Panc1 (cell line): ENCODE results near the gene TSC22D4. TPM values are rescaled to one million over a fixed set of nuclear protein-coding genes. Genes with fewer than 3 reads are reported as not detected.

Experiments used
- ATAC-seq: fragments of 200-7000 bp; cut with Tn5 transposase; 2 replicates; pipeline ENCODE4 v1.9.1; 2020; ENCODE audit warnings: mild to moderate bottlenecking, moderate library complexity
- BruUV-seq: library from RNA; stranded (reverse); fragments of 400-500 nt; replicated peaks from 2 replicates; lab custom pipeline; 2021; lab: Mats Ljungman, UMichigan
- CTCF ChIA-PET: fragments of 300-600 bp; sonication (Branson Sonifier 250); formaldehyde crosslinking; loops from one replicate; lab custom pipeline; 2022; ENCODE audit warnings: antibody characterized with exemption; lab: Charles Lee
- POLR2A ChIA-PET: fragments of 300-600 bp; sonication (Branson Sonifier 250); formaldehyde crosslinking; loops from one replicate; lab custom pipeline; 2022; ENCODE audit warnings: antibody characterized with exemption; lab: Charles Lee
- DNase-seq: peaks from one replicate; pipeline ENCODE4 v3.0.0-alpha.2; 2010; ENCODE audit warnings: low read depth, low spot score
- H3K27ac ChIP-seq: 2 replicates; pipeline ENCODE4 v1.5.1; 2011; ENCODE audit warnings: mild to moderate bottlenecking, low read length, inconsistent platforms
- H3K27me3 ChIP-seq: fragments of 200-500 bp; sonication (Bioruptor generic); 2 replicates; pipeline ENCODE4 v1.6.0; 2014; ENCODE audit warnings: low read length, inconsistent platforms; ENCODE audit not compliant: control insufficient read depth, insufficient read depth
- H3K36me3 ChIP-seq: fragments of 200-500 bp; sonication (Bioruptor generic); 2 replicates; pipeline ENCODE4 v1.5.1; 2014; ENCODE audit warnings: inconsistent platforms, mild to moderate bottlenecking, low read length, moderate library complexity; ENCODE audit not compliant: control insufficient read depth, insufficient read depth
- H3K4me1 ChIP-seq: 2 replicates; pipeline ENCODE4 v1.5.1; 2011; ENCODE audit warnings: inconsistent platforms, mild to moderate bottlenecking, low read length, moderate library complexity; ENCODE audit not compliant: control insufficient read depth, insufficient read depth
- H3K4me3 ChIP-seq, 2 experiments: 2 replicates each; pipeline ENCODE4 v1.5.1; 2011 to 2012; ENCODE audit warnings: low read depth in 2 of 2, low read length in 2 of 2, mild to moderate bottlenecking in 2 of 2, inconsistent platforms in 1 of 2, moderate library complexity in 1 of 2
- H3K9me3 ChIP-seq: fragments of 200-500 bp; sonication (Bioruptor generic); 2 replicates; pipeline ENCODE4 v1.5.1; 2014; ENCODE audit warnings: low read depth, mild to moderate bottlenecking, inconsistent platforms, low read length, moderate library complexity; ENCODE audit not compliant: control insufficient read depth, insufficient read depth
- POLR2AphosphoS5 ChIP-seq: IDR thresholded peaks from 2 replicates; pipeline ENCODE4 v1.6.1; 2012; ENCODE audit warnings: mild to moderate bottlenecking, low read depth, low read length, moderate library complexity
- REST ChIP-seq, 2 experiments: IDR thresholded peaks; 2 replicates each; pipeline ENCODE4 v1.6.1; 2011 to 2012; ENCODE audit warnings: low read depth in 2 of 2, control low read depth in 1 of 2, low read length in 1 of 2, mild to moderate bottlenecking in 1 of 2, moderate library complexity in 1 of 2; ENCODE audit not compliant: insufficient read depth in 1 of 2
- SIN3A ChIP-seq: IDR thresholded peaks from 2 replicates; pipeline ENCODE4 v1.6.1; 2012; ENCODE audit warnings: low read depth, mild to moderate bottlenecking, low read length, moderate library complexity, borderline replicate concordance; ENCODE audit not compliant: insufficient read depth
- TCF7L2 ChIP-seq: IDR thresholded peaks from 2 replicates; pipeline ENCODE4 v1.6.1; 2011; ENCODE audit warnings: mild to moderate bottlenecking, low read depth, low read length, inconsistent platforms
- in situ Hi-C: cut with HindIII; loops from 2 replicates; pipeline ENCODE4 v1.10.0; 2016; ENCODE audit warnings: low sequenced_read_pairs, low pct_unique_long_range_greater_than_20kb
- intact Hi-C: fragments of 100-400 bp; cut with micrococcal nuclease; formaldehyde crosslinking; loops from one replicate; pipeline ENCODE4 v1.10.0; 2022; ENCODE audit not compliant: unreplicated experiment
- total RNA-seq: library from RNA; stranded (reverse); gene quantifications from one replicate; pipeline ENCODE4 v1.2.1, GENCODE V29; 2021; ENCODE audit not compliant: unreplicated experiment
- TF ChIP-seq, protein P1 (sequence below): fragments of 450-650 bp; IDR thresholded peaks from 2 replicates; pipeline ENCODE4 v1.5.1; 2017; ENCODE audit warnings: mild to moderate bottlenecking

TSC22D4 gene
- total RNA-seq, 1 experiment from 2014 or later, result 82.6 TPM

DNA sequence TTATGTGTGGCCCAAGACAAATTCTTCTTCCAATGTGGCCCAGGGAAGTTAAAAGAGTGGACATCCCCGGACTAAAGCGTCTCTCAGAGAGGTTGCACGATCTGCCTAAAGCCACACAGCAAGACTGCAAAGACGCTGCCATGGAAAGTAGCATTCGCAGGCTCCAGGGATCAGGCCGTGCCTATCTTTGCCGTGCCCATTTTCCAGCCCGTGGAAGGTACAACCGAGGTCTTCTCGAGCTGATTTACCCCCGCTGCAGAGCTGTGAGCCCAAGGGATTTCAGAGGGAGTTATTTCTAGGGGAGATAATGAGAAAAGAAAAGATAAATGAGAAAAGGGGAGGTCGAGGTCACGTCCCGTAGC, 3.7 kb upstream of the TSC22D4 start:
- Histone ChIP-seq H3K27ac (peak overlapping the region; percentile 79), H3K4me3 (peak overlapping the region; percentile 56 to 67), H3K27me3 (no peaks in the 10 kb centered on the region), H3K4me1 (peaks cover 29% of the 10 kb centered on the region), H3K9me3 (no peaks in the 10 kb centered on the region), H3K36me3 (no peaks in the 10 kb centered on the region)
- ChIA-PET POLR2A (no interaction called here), CTCF (interaction anchor here (0.8 kb wide), 2 partner anchors 82 to 104 kb away, joined by 3 to 6 read pairs; partner anchors contain the start of genes FBXO24 and LRCH4)
- no TSS peak for BruUV-seq
- intact Hi-C loops, result loop anchor here (1.0 kb wide), 1 partner anchor 77 kb away; no protein-coding TSS in a partner anchor
- DNase-seq (no peak), ATAC-seq (no peak)
- in situ Hi-C loops, result no loop called here
- TF ChIP-seq TCF7L2 (no peak), REST (IDR thresholded peaks at IDR 0.05; ENCODE audit: insufficient read depth in 1 of 2, low read depth in 2 of 2, low read length in 1 of 2) (no peak), POLR2AphosphoS5 (no peak), SIN3A (no peak)
- TF ChIP-seq, protein P1, sequence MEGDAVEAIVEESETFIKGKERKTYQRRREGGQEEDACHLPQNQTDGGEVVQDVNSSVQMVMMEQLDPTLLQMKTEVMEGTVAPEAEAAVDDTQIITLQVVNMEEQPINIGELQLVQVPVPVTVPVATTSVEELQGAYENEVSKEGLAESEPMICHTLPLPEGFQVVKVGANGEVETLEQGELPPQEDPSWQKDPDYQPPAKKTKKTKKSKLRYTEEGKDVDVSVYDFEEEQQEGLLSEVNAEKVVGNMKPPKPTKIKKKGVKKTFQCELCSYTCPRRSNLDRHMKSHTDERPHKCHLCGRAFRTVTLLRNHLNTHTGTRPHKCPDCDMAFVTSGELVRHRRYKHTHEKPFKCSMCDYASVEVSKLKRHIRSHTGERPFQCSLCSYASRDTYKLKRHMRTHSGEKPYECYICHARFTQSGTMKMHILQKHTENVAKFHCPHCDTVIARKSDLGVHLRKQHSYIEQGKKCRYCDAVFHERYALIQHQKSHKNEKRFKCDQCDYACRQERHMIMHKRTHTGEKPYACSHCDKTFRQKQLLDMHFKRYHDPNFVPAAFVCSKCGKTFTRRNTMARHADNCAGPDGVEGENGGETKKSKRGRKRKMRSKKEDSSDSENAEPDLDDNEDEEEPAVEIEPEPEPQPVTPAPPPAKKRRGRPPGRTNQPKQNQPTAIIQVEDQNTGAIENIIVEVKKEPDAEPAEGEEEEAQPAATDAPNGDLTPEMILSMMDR, result no peak

DNA sequence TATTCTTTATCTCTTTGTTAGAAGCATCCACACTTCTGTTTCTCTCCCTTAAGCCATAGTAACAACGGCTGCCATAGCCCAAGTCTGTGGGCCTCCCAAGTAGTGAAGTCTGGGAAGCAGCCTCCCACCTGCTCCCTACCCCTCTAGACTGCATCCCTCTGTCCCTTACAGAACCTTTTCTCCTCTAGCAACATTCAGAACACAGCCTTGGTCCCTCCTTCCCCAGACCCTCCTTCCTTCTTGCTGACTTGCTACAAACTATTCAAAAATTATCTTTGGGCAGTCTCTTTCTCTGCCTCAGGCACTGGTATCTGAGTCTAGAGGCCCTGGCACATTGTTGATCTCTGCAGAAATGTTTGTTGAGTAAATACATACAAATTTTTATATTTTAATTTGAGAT, 2.5 kb upstream of the TSC22D4 start:
- H3K36me3 ChIP-seq, result no peaks in the 10 kb centered on the region; the same call in 1 of the 2 replicates
- ChIA-PET CTCF (interaction anchor here (0.6 kb wide), 2 partner anchors 31 to 251 kb away, joined by 3 read pairs; no protein-coding TSS in a partner anchor), POLR2A (no interaction called here)
- DNase-seq (no peak), ATAC-seq (no peak)
- TF ChIP-seq, protein P1, result no peak
- no peak for TF ChIP-seq REST (IDR thresholded peaks at IDR 0.05; ENCODE audit: insufficient read depth in 1 of 2, low read depth in 2 of 2, low read length in 1 of 2)
- no peak for TF ChIP-seq SIN3A
- no peak for TF ChIP-seq TCF7L2
- H3K4me1 ChIP-seq, result peaks cover 30% of the 10 kb centered on the region
- no peaks in the 10 kb centered on the region for H3K27me3 ChIP-seq
- in situ Hi-C loops (no loop called here), intact Hi-C loops (no loop called here)
- no TSS peak for BruUV-seq
- H3K27ac ChIP-seq, result no peak overlapping the region
- no peaks in the 10 kb centered on the region for H3K9me3 ChIP-seq
- no peak overlapping the region for H3K4me3 ChIP-seq
